ENCODE data around the gene MACIR. TPM values are rescaled to one million over a fixed set of nuclear protein-coding genes. Genes with fewer than 3 reads are reported as not detected.
"Not testable (repeated sequence)": the region's sequence is repeated elsewhere in the genome, so short reads cannot be mapped to it uniquely, and the experiment has no call there.

The MACIR gene
- total RNA-seq, 1 experiment from 2014 or later = 4.1 TPM

DNA sequence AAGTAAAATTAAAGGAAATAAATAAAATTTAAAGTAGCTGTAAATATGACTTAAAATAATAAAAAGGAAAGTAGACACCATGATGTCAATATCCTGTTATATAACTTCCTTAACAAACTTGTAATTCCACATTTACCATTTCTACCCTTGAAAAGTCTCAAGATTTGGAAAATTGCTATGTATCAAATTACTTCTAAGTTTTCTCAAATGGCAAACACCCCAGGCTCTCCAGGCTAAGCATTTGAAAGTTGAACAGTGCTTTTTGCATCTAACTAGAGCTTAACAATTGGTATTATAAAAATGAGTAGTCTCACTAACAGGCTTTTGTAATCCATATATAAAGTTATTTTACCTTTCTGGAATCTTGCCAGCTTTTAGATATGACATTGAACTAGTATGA is 41.5 kb upstream of the MACIR start:
- no peak overlapping the region for H3K4me3 ChIP-seq (ENCODE audit: low read depth, low read length)
- Mint-ChIP-seq H3K27ac (ENCODE audit: unreplicated experiment) (no peak overlapping the region), H3K4me1 (ENCODE audit: low read depth, unreplicated experiment) (no peaks in the 10 kb centered on the region), H3K9me3 (ENCODE audit: unreplicated experiment) (no peaks in the 10 kb centered on the region), H3K27me3 (ENCODE audit: insufficient read depth, unreplicated experiment) (no peaks in the 10 kb centered on the region), H3K4me3 (ENCODE audit: unreplicated experiment) (no peak overlapping the region), H3K36me3 (ENCODE audit: insufficient read depth, unreplicated experiment) (no peaks in the 10 kb centered on the region)
- H3K36me3 ChIP-seq (ENCODE audit: control insufficient read depth, insufficient read depth, low read length) = no peaks in the 10 kb centered on the region
- H3K27me3 ChIP-seq (replicated peaks; ENCODE audit: control insufficient read depth, insufficient read depth, low read length) = no peaks in the 10 kb centered on the region
- TF ChIP-seq, protein P1, sequence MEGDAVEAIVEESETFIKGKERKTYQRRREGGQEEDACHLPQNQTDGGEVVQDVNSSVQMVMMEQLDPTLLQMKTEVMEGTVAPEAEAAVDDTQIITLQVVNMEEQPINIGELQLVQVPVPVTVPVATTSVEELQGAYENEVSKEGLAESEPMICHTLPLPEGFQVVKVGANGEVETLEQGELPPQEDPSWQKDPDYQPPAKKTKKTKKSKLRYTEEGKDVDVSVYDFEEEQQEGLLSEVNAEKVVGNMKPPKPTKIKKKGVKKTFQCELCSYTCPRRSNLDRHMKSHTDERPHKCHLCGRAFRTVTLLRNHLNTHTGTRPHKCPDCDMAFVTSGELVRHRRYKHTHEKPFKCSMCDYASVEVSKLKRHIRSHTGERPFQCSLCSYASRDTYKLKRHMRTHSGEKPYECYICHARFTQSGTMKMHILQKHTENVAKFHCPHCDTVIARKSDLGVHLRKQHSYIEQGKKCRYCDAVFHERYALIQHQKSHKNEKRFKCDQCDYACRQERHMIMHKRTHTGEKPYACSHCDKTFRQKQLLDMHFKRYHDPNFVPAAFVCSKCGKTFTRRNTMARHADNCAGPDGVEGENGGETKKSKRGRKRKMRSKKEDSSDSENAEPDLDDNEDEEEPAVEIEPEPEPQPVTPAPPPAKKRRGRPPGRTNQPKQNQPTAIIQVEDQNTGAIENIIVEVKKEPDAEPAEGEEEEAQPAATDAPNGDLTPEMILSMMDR (IDR thresholded peaks at IDR 0.05; ENCODE audit: insufficient read depth in 1 of 2, low read depth in 1 of 2, low read length in 1 of 2, severe bottlenecking in 1 of 2, unreplicated experiment in 1 of 2) = no peak
- POLR2A ChIA-PET = no interaction called here
- H3K9me3 ChIP-seq = no peaks in the 10 kb centered on the region
- no peak for DNase-seq
- BruUV-seq (replicated peaks) = no TSS peak
- no peaks in the 10 kb centered on the region for H3K4me1 ChIP-seq
- CTCF ChIA-PET = interaction anchor here (1.2 kb wide), 1 partner anchor 258 kb away, joined by 3 read pairs; no protein-coding TSS in a partner anchor
- intact Hi-C loops (cut with micrococcal nuclease; ENCODE audit: unreplicated experiment) = no loop called here

DNA sequence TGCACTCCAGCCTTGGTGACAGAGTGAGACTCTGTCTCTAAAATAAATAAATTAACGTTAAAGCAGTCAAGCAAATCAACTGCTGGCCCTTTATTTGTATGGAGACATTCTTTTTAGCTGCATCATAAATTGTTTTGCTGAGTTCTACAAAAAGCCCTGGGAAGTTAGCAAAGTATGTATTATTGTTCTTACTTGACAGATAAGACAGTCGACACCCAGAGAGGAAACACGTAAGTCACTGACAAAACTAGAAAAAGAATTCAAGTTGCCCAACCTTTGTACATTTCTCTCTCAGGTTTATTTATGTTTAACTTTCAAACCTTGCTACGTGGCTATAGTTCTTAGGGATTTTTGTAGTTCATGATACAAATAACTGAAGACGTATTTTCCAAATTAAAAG is 40.4 kb upstream of the MACIR start:
- POLR2A ChIA-PET = interaction anchor here (0.6 kb wide), 1 partner anchor 84 kb away, joined by 4 read pairs; no protein-coding TSS in a partner anchor
- no peaks in the 10 kb centered on the region for H3K9me3 ChIP-seq
- H3K4me3 Mint-ChIP-seq (ENCODE audit: unreplicated experiment) = no peak overlapping the region
- no peaks in the 10 kb centered on the region for H3K4me1 Mint-ChIP-seq (ENCODE audit: low read depth, unreplicated experiment)
- no TSS peak for BruUV-seq (replicated peaks)
- no peak overlapping the region for H3K27ac Mint-ChIP-seq (ENCODE audit: unreplicated experiment)
- H3K36me3 Mint-ChIP-seq (ENCODE audit: insufficient read depth, unreplicated experiment) = no peaks in the 10 kb centered on the region
- TF ChIP-seq, protein P1 (IDR thresholded peaks at IDR 0.05; ENCODE audit: insufficient read depth in 1 of 2, low read depth in 1 of 2, low read length in 1 of 2, severe bottlenecking in 1 of 2, unreplicated experiment in 1 of 2) = no peak
- no peaks in the 10 kb centered on the region for H3K36me3 ChIP-seq (ENCODE audit: control insufficient read depth, insufficient read depth, low read length)
- H3K4me3 ChIP-seq (ENCODE audit: low read depth, low read length) = no peak overlapping the region
- CTCF ChIA-PET = no interaction called here
- intact Hi-C loops (cut with micrococcal nuclease; ENCODE audit: unreplicated experiment) = no loop called here
- no peaks in the 10 kb centered on the region for H3K9me3 Mint-ChIP-seq (ENCODE audit: unreplicated experiment)
- no peaks in the 10 kb centered on the region for H3K4me1 ChIP-seq
- DNase-seq = no peak
- no peaks in the 10 kb centered on the region for H3K27me3 Mint-ChIP-seq (ENCODE audit: insufficient read depth, unreplicated experiment)
- H3K27me3 ChIP-seq (replicated peaks; ENCODE audit: control insufficient read depth, insufficient read depth, low read length) = no peaks in the 10 kb centered on the region

- H3K9me3 ChIP-seq; H3K9me3 Mint-ChIP-seq (ENCODE audit: unreplicated experiment); H3K27me3 Mint-ChIP-seq (ENCODE audit: insufficient read depth, unreplicated experiment); H3K36me3 Mint-ChIP-seq (ENCODE audit: insufficient read depth, unreplicated experiment); CTCF ChIA-PET; H3K27me3 ChIP-seq (replicated peaks; ENCODE audit: control insufficient read depth, insufficient read depth, low read length); H3K4me3 ChIP-seq (ENCODE audit: low read depth, low read length); H3K4me1 ChIP-seq; H3K27ac Mint-ChIP-seq (ENCODE audit: unreplicated experiment); DNase-seq; BruUV-seq (replicated peaks); intact Hi-C loops (cut with micrococcal nuclease; ENCODE audit: unreplicated experiment); H3K36me3 ChIP-seq (ENCODE audit: control insufficient read depth, insufficient read depth, low read length); H3K4me3 Mint-ChIP-seq (ENCODE audit: unreplicated experiment); POLR2A ChIA-PET; H3K4me1 Mint-ChIP-seq (ENCODE audit: low read depth, unreplicated experiment): not testable (repeated sequence)
Observed at GRCh38 chr5:103219074-103219473, 39.5 kb upstream of the MACIR start.
